NT2/D1 (cell line): ENCODE results near the gene FAM117A.
A peak's percentile ranks its signal among the peaks of the same experiment; 100 is the strongest.

Source experiments
- DNase-seq: peaks from one replicate; pipeline ENCODE4 v3.0.0-alpha.2; 2011; ENCODE audit warnings: low read depth, low spot score
- H3K27me3 ChIP-seq: 2 replicates; pipeline ENCODE4 v1.6.0; 2011; ENCODE audit warnings: mild to moderate bottlenecking; ENCODE audit not compliant: insufficient read length, insufficient read depth
- H3K36me3 ChIP-seq: 2 replicates; pipeline ENCODE4 v1.6.1; 2011; ENCODE audit warnings: mild to moderate bottlenecking, low read length, mixed read lengths; ENCODE audit not compliant: insufficient read depth, insufficient read length
- H3K4me1 ChIP-seq: 2 replicates; pipeline ENCODE4 v1.5.1; 2011; ENCODE audit not compliant: insufficient read depth, insufficient read length
- H3K4me3 ChIP-seq: 2 replicates; pipeline ENCODE4 v1.5.1; 2011; ENCODE audit warnings: low read depth; ENCODE audit not compliant: insufficient read length
- H3K9ac ChIP-seq: 2 replicates; pipeline ENCODE4 v1.6.0; 2011; ENCODE audit warnings: low read depth; ENCODE audit not compliant: insufficient read length
- H3K9me3 ChIP-seq: 2 replicates; pipeline ENCODE4 v1.5.1; 2011; ENCODE audit warnings: mild to moderate bottlenecking, low read length; ENCODE audit not compliant: insufficient read depth
- SUZ12 ChIP-seq: IDR thresholded peaks from 2 replicates; pipeline ENCODE4 v1.6.1; 2011; ENCODE audit not compliant: insufficient read length, insufficient read depth; ENCODE audit errors: extremely low read depth
- YY1 ChIP-seq: IDR thresholded peaks from 2 replicates; pipeline ENCODE4 v1.6.1; 2011; ENCODE audit not compliant: insufficient read length, insufficient read depth
- ZNF274 ChIP-seq: IDR thresholded peaks from 2 replicates; pipeline ENCODE4 v1.6.1; 2011; ENCODE audit warnings: mild to moderate bottlenecking, low read depth, low read length

The FAM117A gene, protein sequence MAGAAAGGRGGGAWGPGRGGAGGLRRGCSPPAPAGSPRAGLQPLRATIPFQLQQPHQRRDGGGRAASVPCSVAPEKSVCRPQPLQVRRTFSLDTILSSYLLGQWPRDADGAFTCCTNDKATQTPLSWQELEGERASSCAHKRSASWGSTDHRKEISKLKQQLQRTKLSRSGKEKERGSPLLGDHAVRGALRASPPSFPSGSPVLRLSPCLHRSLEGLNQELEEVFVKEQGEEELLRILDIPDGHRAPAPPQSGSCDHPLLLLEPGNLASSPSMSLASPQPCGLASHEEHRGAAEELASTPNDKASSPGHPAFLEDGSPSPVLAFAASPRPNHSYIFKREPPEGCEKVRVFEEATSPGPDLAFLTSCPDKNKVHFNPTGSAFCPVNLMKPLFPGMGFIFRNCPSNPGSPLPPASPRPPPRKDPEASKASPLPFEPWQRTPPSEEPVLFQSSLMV

DNA sequence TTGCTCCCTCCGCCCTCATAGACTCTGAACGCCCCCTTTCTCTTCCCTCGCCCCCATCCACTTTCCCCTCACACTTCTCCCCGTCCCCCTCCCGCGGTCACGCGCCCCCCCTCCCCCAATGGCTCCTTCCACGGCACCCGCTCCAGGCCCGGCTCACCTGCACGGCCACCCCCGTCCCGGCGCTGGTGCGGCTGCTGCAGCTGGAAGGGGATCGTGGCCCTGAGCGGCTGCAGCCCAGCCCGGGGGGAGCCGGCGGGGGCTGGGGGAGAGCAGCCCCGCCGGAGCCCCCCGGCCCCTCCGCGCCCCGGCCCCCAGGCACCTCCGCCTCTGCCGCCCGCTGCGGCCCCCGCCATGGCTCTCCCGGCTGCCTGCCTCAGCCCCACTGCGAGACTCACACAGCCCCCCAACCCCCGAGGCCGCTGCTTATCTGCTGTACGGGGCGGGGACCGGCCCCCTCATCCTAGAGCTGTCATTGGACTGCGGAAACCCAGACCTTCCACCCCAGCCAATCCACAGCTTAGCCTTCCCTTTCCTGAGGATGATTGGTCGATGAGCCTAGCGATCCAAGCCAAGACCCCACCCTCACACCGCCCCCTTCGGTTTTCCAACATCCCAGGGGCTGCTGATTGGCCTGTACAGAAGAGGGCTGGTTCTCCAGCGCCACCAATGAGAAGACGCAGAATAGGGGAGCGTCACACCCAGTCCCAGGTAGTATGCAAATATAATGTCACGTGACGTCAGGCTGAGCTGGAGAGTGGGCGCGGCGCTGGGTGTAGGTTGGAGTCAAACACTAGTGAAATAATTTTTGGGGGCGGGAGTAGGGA lies at the start of gene FAM117A:
Gene FAM117A (minus strand): TSS at position 397 of the 824 bp plus-strand sequence. CDS start 44 bp downstream, at position 353.
- H3K4me1 ChIP-seq: peaks cover 5% of the 10 kb centered on the region
- peak within 1 kb of the TSS; percentile 83 for H3K4me3 ChIP-seq
- no peak for TF ChIP-seq YY1
- TF ChIP-seq SUZ12: no peak
- no peak for TF ChIP-seq ZNF274
- peaks cover 4% of the 10 kb centered on the region for H3K27me3 ChIP-seq
- no peaks in the 10 kb centered on the region for H3K9me3 ChIP-seq
- peak within 1 kb of the TSS; percentile 77 for H3K9ac ChIP-seq
- peaks cover 3% of the 10 kb centered on the region for H3K36me3 ChIP-seq
- peak; percentile 97 for DNase-seq

DNA sequence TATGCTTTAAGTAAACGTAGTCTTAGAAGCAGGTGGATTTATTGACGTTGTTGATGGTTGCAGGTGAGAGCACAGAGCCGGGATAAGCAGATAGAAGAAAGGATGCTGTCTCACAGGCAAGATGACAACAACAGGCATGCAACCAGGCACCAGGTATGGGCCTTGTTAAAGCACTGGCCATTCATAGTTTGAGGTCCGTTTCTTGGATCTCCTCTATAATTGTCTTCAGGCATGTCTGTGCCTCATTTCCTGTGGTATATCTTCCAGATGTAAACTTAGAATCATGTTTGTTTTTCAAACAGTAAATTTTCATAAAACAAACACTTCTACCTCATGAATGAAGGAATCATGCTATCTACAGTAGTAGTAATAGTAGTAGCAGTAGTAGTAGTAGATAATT lies 45.1 kb upstream of the FAM117A start:
- Histone ChIP-seq H3K9me3 (no peaks in the 10 kb centered on the region), H3K36me3 (peaks cover 70% of the 10 kb centered on the region), H3K27me3 (no peaks in the 10 kb centered on the region), H3K9ac (no peak overlapping the region), H3K4me3 (no peak overlapping the region), H3K4me1 (no peaks in the 10 kb centered on the region)
- no peak for DNase-seq
- TF ChIP-seq ZNF274 (no peak), YY1 (no peak), SUZ12 (no peak)

DNA sequence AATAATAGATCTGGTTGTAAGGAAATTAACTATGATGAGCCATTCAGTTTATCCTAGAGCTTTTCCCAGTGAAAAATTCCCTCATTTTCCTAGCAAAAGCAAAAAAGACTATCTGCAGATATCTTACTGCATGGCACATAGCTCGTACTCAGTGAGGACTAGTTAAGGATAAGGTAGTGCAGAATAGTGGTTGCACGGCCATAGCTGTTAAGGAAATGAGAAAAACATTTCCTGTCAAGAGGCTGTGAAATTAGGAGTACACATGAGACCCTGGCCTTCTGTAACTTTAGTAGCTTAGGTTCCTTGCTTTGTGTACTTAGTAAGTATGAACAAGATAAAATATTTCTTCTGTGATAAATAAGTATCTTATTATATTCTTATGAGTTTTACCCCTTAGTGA lies 34.8 kb upstream of the FAM117A start:
- DNase-seq: no peak
- Histone ChIP-seq H3K27me3 (no peaks in the 10 kb centered on the region), H3K36me3 (peaks cover 78% of the 10 kb centered on the region), H3K4me1 (no peaks in the 10 kb centered on the region), H3K4me3 (no peak overlapping the region), H3K9ac (no peak overlapping the region), H3K9me3 (no peaks in the 10 kb centered on the region)
- TF ChIP-seq SUZ12 (no peak), YY1 (no peak), ZNF274 (no peak)

DNA sequence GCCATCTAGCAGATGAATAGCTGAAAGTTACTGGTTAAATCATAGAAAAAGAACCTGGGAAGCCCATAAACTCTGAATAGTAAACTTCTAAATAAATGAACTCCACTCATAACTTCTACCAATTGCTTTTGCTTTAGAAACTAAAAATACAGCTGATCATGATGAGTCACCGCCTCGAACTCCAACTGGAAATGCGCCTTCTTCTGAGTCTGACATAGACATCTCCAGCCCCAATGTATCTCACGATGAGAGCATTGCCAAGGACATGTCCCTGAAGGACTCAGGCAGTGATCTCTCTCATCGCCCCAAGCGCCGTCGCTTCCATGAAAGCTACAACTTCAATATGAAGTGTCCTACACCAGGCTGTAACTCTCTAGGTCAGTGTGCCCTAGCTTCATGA lies 34.3 kb upstream of the FAM117A start:
- Histone ChIP-seq H3K27me3 (no peaks in the 10 kb centered on the region), H3K4me3 (no peak overlapping the region), H3K9ac (no peak overlapping the region), H3K9me3 (no peaks in the 10 kb centered on the region), H3K4me1 (no peaks in the 10 kb centered on the region), H3K36me3 (peaks cover 84% of the 10 kb centered on the region)
- TF ChIP-seq SUZ12 (no peak), YY1 (no peak), ZNF274 (no peak)
- DNase-seq: no peak

DNA sequence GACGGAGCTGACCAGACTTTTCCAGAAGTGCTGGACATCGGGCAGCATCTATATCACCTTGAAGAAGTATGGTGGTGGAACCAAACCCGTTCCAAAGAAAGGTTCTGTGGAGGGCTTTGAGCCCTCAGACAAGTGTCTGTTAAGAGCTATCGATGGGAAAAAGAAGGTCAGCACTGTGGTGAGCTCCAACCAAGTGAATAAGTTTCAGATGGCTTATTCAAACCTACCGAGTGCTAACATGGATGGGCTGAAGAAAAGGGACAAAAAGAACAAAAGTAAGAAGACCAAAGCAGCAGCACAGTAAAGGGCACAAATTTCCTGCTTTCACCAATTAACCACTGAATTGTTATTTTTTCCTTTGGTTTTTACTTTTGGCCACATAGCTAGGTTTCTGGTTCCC lies 31.4 kb upstream of the FAM117A start:
- Histone ChIP-seq H3K4me1 (no peaks in the 10 kb centered on the region), H3K36me3 (peaks cover 76% of the 10 kb centered on the region), H3K9me3 (no peaks in the 10 kb centered on the region), H3K9ac (no peak overlapping the region), H3K27me3 (no peaks in the 10 kb centered on the region), H3K4me3 (no peak overlapping the region)
- no peak for TF ChIP-seq SUZ12
- no peak for TF ChIP-seq ZNF274
- TF ChIP-seq YY1: no peak
- DNase-seq: no peak

DNA sequence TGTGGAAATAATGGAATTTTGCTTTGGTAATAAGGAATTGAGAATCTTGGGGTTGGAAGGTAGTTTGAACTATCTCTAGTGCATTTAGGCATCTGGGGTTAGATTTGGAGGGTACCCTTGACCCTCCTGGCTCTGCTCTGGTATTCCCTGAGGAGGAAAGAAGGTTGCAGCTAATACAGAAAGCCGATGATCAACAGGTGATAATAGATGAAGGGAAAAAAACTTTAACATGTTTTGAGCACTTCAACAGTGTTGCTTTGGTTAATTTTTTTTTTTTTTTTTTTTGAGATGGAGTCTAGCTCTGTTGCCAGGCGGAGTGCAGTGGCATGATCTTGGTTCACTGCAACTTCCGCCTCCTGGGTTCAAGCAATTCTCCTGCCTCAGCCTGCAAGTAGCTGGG lies 29.4 kb upstream of the FAM117A start:
- H3K27me3 ChIP-seq: no peaks in the 10 kb centered on the region
- DNase-seq: no peak
- peaks cover 69% of the 10 kb centered on the region for H3K36me3 ChIP-seq
- TF ChIP-seq ZNF274: no peak
- no peak overlapping the region for H3K9ac ChIP-seq
- no peak overlapping the region for H3K4me3 ChIP-seq
- H3K4me1 ChIP-seq: no peaks in the 10 kb centered on the region
- H3K9me3 ChIP-seq: no peaks in the 10 kb centered on the region

DNA sequence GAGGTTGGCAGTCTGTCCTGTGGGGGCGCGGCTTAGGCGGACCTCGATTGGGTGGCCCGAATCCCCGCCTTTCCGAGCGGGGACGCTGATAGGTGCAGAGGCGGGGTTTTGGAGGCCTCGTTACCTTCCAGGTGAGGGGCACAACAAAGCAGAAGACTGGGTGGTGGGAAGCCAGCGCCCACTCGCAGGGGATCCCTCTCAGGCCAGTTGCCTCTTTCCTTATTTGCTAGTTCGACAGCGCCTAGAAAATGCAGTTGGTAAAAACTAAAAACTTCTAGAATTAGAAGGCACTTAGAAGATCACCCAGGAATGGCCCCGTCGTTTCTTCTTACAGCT lies 25.3 kb upstream of the FAM117A start:
- no peak overlapping the region for H3K9ac ChIP-seq

More for the DNA sequence above, 25.3 kb upstream of the FAM117A start:
- no peak for TF ChIP-seq SUZ12
- no peak for TF ChIP-seq ZNF274
- no peak for TF ChIP-seq YY1
- Histone ChIP-seq H3K9me3 (no peaks in the 10 kb centered on the region), H3K36me3 (peaks cover 34% of the 10 kb centered on the region), H3K4me3 (peak overlapping the region; percentile 100), H3K27me3 (no peaks in the 10 kb centered on the region), H3K4me1 (no peaks in the 10 kb centered on the region)
- no peak for DNase-seq
